Esophagus squamous epithelium (tissue), 4 donors: ENCODE results near the gene KCNN3.

ENCODE experiments used
- POLR2A ChIP-seq, 4 donors: fragments of 450-650 bp; IDR thresholded peaks; one replicate each; pipeline ENCODE4 v1.6.1; 2017; ENCODE audit warnings: antibody characterized with exemption in 4 of 4, mild to moderate bottlenecking in 4 of 4, moderate library complexity in 3 of 4
- TF ChIP-seq, protein P1 (sequence below), 6 experiments: fragments of 450-650 bp in 4 of 6; fragments of 200-600 bp in 2 of 6; sonication (generic) in 2 of 6; IDR thresholded peaks; one replicate each; pipeline ENCODE4 v1.5.1; 2016 to 2019; ENCODE audit warnings: antibody characterized with exemption in 6 of 6, mild to moderate bottlenecking in 4 of 6, moderate library complexity in 4 of 6

DNA sequence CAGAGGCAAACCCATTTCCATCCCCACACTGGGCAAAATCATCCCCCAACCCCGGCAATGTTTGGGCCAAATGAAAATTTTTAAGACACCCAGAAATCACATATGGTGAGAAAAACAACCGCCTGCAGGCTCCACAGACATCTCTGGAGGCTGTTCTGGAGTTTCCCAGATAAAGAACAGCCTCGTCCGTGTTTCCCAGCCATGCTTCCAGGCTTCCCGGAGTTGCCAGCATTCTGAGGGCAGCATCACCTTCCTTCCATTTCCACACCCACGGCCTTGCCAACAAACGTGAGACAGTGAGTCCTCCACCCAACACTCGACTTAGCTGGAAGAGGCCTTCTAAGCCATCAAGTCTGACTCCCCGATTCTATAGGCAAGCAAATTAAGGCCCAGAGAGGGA, 36.9 kb downstream of the KCNN3 start:
- TF ChIP-seq, protein P1, sequence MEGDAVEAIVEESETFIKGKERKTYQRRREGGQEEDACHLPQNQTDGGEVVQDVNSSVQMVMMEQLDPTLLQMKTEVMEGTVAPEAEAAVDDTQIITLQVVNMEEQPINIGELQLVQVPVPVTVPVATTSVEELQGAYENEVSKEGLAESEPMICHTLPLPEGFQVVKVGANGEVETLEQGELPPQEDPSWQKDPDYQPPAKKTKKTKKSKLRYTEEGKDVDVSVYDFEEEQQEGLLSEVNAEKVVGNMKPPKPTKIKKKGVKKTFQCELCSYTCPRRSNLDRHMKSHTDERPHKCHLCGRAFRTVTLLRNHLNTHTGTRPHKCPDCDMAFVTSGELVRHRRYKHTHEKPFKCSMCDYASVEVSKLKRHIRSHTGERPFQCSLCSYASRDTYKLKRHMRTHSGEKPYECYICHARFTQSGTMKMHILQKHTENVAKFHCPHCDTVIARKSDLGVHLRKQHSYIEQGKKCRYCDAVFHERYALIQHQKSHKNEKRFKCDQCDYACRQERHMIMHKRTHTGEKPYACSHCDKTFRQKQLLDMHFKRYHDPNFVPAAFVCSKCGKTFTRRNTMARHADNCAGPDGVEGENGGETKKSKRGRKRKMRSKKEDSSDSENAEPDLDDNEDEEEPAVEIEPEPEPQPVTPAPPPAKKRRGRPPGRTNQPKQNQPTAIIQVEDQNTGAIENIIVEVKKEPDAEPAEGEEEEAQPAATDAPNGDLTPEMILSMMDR (IDR thresholded peaks at IDR 0.05): no peak
- TF ChIP-seq POLR2A (IDR thresholded peaks at IDR 0.05): no peak
